ENCODE measurements around the gene PRPF31.

GRCh38 chr19:54162241-54162805 lies 46.8 kb downstream of the PRPF31 start:
- TF ChIP-seq REST (IDR thresholded peaks at IDR 0.05; ENCODE audit: insufficient replicate concordance, low read depth): no peak
- TF ChIP-seq CTCF (IDR thresholded peaks at IDR 0.05; ENCODE audit: insufficient read depth, low read length): no peak
- peak; percentile 30; the same call in 1 of the 2 replicates for TF ChIP-seq POLR2AphosphoS5 (IDR thresholded peaks at IDR 0.05; ENCODE audit: low read depth)

Measured in HL-60 (cell line).